ENCODE measurements around the gene SNRPA.

Gene SNRPA

DNA sequence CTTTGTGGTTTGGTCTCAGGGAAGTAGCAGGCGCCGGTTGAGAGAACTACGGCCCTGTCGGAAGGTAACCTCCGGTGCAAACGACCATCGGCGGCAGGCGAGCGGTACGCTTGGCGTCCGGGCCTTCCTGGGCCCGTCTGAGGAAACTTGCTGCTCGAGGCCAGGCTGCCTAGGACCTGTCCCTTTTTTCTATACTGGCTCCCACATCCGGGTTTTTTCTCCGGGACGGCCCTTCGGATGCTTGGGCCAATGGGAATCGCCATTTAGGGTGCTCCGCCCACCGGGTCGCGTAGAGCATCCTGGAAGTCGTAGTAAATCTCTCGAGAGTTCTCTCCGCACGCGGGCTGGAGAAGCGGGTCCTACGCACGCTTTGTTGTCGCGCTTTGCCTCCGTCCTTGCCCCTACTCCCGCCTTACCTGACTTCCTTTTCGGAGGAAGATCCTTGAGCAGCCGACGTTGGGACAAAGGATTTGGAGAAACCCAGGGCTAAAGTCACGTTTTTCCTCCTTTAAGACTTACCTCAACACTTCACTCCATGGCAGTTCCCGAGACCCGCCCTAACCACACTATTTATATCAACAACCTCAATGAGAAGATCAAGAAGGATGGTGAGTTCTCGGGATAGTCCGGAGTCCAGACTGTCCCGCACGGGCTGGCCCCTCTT lies at the start of gene SNRPA:
Gene SNRPA (plus strand): TSS at position 330 of the 664 bp plus-strand sequence. CDS start 206 bp downstream, at position 536.
- Mint-ChIP-seq H3K4me3 (peak within 1 kb of the TSS; percentile 96), H3K36me3 (ENCODE audit: low read depth) (peaks cover 56% of the 10 kb centered on the region), H3K27me3 (no peaks in the 10 kb centered on the region), H3K9me3 (no peaks in the 10 kb centered on the region), H3K4me1 (ENCODE audit: low read depth) (peaks cover 60% of the 10 kb centered on the region), H3K27ac (peak within 1 kb of the TSS; percentile 96)
- intact Hi-C loops (cut with micrococcal nuclease), result loop anchor here (1.0 to 2.0 kb wide), 3 partner anchors 26 to 48 kb away; partner anchors contain the start of genes COQ8B and EGLN2

DNA sequence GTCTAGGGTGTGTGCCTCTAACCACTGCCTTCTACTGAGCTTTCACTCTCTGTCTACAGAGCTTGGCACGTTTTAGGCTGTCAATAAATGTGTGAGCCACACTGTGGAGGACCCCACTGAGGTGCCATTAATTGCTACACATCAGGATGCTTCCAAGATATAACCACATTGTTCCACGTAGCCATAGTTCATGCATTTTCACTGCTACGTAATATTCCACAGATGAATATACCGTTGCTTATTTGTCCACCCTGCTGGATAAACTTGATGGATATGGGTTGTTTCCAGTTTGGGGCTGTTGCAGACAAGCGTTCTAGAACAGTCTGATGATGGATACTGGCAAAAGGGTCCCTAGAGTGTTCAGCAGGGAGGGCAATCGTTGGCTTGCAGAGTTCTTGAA lies 49.2 kb upstream of the SNRPA start:
- H3K9me3 Mint-ChIP-seq, result no peaks in the 10 kb centered on the region
- no peak overlapping the region for H3K4me3 Mint-ChIP-seq
- H3K27me3 Mint-ChIP-seq, result no peaks in the 10 kb centered on the region
- intact Hi-C loops (cut with micrococcal nuclease), result no loop called here
- peaks cover 7% of the 10 kb centered on the region for H3K4me1 Mint-ChIP-seq (ENCODE audit: low read depth)
- no peak overlapping the region for H3K27ac Mint-ChIP-seq
- peaks cover 89% of the 10 kb centered on the region for H3K36me3 Mint-ChIP-seq (ENCODE audit: low read depth)

DNA sequence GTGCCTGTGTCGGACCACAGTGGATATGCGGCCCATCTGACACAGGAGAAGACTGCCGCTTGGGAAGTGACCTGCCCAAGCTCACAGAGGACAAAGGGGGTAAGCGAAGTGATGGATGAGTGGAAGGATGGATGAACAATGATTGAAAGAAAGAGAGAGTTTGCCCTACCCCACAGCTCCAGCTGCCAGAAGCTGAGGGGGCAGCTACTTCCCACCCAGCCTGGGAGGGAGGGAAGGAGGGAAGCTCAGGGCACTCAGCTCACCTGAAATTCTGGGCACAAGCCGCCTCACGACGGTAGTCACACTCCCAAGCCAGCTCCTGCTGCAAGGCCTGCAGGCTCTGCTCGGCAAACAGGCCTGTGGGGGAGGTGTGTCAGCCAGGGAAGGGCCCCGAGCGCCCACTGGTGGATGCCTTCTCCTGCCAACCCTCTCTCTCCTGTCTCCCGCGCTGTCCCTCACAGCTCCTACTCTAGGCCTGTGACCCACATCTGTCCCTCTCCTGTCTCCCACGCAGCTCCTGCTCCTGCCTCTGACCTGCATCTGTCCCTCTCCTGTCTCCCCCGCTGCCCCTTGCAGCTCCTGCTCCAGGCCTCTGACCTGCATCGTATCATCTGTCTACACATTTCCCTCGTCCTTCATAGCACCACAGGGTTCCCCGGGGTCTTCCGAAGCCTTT lies 48.5 kb upstream of the SNRPA start:
- no peaks in the 10 kb centered on the region for H3K27me3 Mint-ChIP-seq
- H3K4me3 Mint-ChIP-seq, result no peak overlapping the region
- intact Hi-C loops (cut with micrococcal nuclease), result no loop called here
- no peaks in the 10 kb centered on the region for H3K9me3 Mint-ChIP-seq
- peaks cover 88% of the 10 kb centered on the region for H3K36me3 Mint-ChIP-seq (ENCODE audit: low read depth)
- H3K4me1 Mint-ChIP-seq (ENCODE audit: low read depth), result peaks cover 7% of the 10 kb centered on the region
- H3K27ac Mint-ChIP-seq, result no peak overlapping the region

DNA sequence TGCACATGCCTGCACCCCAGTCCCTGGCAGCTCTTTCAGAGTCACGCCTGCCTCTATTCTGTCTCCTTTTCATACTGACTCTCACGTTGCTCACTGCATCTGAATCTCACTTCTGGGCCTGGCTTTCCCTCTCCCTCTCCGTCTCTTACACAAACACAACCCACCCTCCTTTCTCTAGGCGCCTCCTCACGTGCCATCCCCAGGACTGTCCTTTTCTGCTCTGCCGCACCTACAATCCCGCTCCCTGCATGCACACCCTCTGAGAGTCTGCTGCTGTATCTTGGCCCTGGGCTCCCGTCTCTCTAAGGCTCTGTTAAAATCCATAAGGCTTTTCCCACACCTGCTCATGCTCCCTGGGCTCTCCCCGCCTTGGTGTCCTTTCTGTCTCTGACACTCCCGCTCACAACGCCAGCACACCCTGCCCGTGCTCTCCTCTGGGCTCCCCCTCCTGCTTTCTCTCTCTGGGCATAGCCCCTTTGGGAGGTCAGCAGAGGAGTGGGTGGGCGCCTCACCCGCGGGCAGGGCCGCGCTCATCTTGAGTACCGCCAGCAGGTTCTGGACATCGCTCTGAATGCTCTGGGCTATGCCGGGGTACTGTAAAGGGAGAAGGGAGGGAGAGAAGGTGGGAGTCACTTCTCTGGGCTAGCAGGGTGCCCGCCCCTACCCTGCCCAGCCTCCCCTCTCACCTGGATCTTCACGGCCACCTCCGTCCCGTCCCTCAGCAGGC lies 47.8 kb upstream of the SNRPA start:
- no peak overlapping the region for H3K4me3 Mint-ChIP-seq
- no peaks in the 10 kb centered on the region for H3K9me3 Mint-ChIP-seq
- peaks cover 7% of the 10 kb centered on the region for H3K4me1 Mint-ChIP-seq (ENCODE audit: low read depth)
- no peak overlapping the region for H3K27ac Mint-ChIP-seq
- H3K27me3 Mint-ChIP-seq, result no peaks in the 10 kb centered on the region
- intact Hi-C loops (cut with micrococcal nuclease), result no loop called here
- H3K36me3 Mint-ChIP-seq (ENCODE audit: low read depth), result peaks cover 89% of the 10 kb centered on the region

DNA sequence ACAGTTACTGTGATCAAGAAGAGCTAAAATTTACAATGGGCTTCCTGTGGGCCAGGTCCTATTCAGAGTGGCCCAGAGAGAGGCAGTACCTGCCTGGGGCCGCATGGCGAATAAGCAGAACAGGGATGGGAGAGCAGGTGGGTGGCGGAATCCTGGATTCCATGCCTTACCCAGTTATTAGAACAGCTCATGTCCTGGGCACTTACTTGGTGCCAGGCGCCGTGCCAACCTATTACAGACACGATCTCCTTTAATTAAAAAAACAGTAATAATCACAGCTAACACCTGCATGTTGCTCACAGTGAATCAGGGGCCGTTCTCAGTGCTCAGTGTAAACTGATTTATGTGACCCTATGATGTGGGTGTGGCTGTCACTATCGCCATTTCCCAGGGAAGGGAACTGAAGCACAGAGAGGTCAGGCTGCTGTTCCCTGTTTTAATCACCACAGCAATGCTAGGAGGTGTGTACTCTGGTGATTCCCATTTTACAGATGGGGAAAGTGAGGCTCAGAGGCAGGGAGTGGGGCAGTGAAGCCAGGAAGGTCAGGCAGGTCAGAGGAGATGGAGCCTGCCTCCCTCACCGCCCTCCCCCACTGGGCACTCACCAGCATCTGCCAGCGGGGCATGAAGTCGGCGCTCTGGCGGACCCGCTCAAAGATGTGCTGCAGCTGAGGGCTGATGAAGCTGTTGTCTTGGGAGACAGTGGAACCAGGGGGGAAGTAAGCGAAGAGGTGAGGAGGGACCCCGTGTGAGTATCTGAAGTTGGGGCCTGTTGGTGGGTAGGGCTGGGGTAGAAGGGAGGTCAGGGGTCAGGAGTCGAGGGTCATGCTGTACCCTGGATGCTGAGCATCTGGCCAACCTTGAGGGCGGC lies 46.3 kb upstream of the SNRPA start:
- peaks cover 7% of the 10 kb centered on the region for H3K4me1 Mint-ChIP-seq (ENCODE audit: low read depth)

DNA sequence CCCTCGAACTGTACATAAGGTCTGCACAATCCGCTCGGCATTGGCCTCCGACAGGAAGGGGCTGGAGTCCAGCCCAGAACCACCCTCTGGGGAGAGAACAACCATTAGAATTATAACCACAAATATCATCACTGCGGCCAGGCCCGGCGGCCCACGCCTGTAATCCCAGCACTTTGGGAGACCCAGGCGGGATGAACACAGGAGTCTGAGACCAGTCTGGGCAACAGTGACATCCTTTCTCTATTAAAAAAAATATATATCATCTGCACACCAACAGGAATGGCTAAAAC lies 45.7 kb upstream of the SNRPA start:
- Mint-ChIP-seq H3K27ac (no peak overlapping the region), H3K27me3 (no peaks in the 10 kb centered on the region), H3K4me3 (no peak overlapping the region), H3K36me3 (ENCODE audit: low read depth) (peaks cover 91% of the 10 kb centered on the region), H3K4me1 (ENCODE audit: low read depth) (peaks cover 7% of the 10 kb centered on the region), H3K9me3 (no peaks in the 10 kb centered on the region)
- intact Hi-C loops (cut with micrococcal nuclease), result no loop called here

More for the DNA sequence above, 46.3 kb upstream of the SNRPA start:
- H3K4me3 Mint-ChIP-seq, result no peak overlapping the region
- peaks cover 91% of the 10 kb centered on the region for H3K36me3 Mint-ChIP-seq (ENCODE audit: low read depth)
- H3K9me3 Mint-ChIP-seq, result no peaks in the 10 kb centered on the region
- intact Hi-C loops (cut with micrococcal nuclease), result no loop called here
- H3K27me3 Mint-ChIP-seq, result no peaks in the 10 kb centered on the region
- no peak overlapping the region for H3K27ac Mint-ChIP-seq

DNA sequence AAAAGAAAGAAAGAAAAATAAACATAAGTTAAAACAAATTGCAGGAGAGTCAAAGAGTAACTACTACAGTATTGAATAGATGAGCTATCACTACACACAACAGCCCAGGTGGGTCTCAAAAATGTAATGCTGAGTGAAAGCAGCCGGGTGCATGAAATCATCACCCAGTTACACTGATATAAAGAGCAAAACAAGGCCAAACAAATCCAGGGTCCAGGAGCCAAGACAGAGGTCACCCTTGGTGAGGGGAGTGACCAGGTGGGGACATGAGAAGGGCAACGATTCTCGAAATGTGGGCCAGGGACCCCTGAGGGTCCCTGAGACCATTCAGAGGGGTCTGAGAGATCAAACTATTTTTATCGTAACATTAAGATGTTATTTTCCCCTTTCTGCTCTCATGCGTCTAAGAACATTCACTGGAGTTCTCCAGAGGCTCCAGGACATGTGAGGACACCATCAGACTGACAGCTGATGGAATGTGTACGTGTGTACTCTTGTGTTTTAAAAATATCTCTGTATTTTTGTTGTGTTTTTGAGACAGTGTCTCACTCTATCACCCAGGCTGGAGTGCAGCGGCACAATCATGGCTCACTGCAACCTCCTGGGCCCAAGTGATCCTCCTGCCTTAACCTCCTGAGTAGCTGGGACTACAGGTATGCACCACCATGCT lies 44.9 kb upstream of the SNRPA start:
- Mint-ChIP-seq H3K9me3 (no peaks in the 10 kb centered on the region), H3K27ac (no peak overlapping the region), H3K36me3 (ENCODE audit: low read depth) (peaks cover 91% of the 10 kb centered on the region), H3K4me1 (ENCODE audit: low read depth) (peaks cover 12% of the 10 kb centered on the region), H3K27me3 (no peaks in the 10 kb centered on the region), H3K4me3 (no peak overlapping the region)
- intact Hi-C loops (cut with micrococcal nuclease), result no loop called here

DNA sequence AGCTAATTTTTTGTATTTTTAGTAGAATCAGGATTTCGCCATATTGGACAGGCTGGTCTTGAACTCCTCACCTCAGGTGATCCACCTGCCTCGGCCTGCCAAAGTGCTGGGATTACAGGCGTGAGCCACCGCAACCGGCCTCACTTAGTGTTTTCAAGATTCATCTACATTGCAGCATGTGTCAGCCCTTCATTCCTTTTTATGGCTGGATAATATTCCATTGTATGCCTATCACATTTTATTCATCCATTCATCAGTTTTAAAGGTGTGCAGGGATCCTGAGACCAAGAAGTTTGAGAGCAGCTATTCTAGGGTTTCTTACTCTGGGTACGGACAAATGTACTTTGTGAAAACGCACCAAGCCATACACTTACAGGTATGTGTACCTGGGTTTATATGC lies 43.4 kb upstream of the SNRPA start:
- Mint-ChIP-seq H3K36me3 (ENCODE audit: low read depth) (peaks cover 88% of the 10 kb centered on the region), H3K27me3 (no peaks in the 10 kb centered on the region), H3K4me3 (no peak overlapping the region), H3K27ac (no peak overlapping the region), H3K4me1 (ENCODE audit: low read depth) (peaks cover 12% of the 10 kb centered on the region), H3K9me3 (no peaks in the 10 kb centered on the region)
- intact Hi-C loops (cut with micrococcal nuclease), result no loop called here

DNA sequence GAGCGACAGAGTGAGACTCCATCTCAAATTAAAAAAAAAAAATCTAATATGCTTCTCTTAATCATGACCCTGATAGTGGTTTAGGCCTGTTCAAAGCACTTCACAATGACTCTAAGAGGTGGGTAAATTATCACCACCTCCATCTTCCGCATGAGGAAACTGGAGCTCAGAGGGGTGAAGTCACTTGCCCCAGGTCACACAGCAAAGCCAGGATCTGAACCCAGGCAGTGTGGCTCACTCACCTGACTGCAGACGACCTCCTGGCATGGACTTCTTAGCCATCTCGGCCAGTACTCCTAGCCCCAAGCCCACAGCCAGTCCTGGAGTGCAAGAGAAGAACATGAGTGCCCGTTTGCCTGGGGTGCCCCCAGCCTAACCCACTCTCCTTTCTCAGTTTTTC lies 41.2 kb upstream of the SNRPA start:
- H3K27me3 Mint-ChIP-seq, result no peaks in the 10 kb centered on the region
- peaks cover 22% of the 10 kb centered on the region for H3K4me1 Mint-ChIP-seq (ENCODE audit: low read depth)
- intact Hi-C loops (cut with micrococcal nuclease), result loop anchor here (10.0 kb wide), 1 partner anchor 65 kb away; the partner anchor contains the start of genes MIA and RAB4B

DNA sequence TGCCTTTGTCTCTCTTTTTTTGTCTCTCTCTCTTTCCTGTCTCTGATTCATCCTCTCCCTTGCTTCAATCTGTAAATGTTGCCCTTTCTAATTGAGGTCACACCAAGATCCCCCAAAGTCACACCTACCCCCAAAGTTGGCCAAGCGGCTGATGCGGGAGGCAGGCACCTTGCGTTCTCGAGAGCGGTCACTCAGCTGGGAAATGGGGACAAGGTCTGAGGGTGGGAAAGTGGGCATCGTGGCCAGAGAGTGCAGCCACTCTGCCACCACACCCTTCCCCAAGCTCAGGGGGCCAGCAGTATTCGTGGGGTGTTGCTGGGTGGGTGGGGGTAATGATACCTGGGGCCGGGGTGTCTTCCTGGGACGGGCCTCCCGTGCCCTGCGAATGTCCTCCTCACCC lies 37.1 kb upstream of the SNRPA start:
- Mint-ChIP-seq H3K27ac (peak overlapping the region; percentile 95), H3K4me1 (ENCODE audit: low read depth) (peaks cover 51% of the 10 kb centered on the region), H3K4me3 (no peak overlapping the region), H3K36me3 (ENCODE audit: low read depth) (peaks cover 58% of the 10 kb centered on the region), H3K27me3 (no peaks in the 10 kb centered on the region), H3K9me3 (no peaks in the 10 kb centered on the region)
- intact Hi-C loops (cut with micrococcal nuclease), result loop anchor here (10.0 kb wide), 1 partner anchor 61 kb away; the partner anchor contains the start of genes MIA and RAB4B

More for the DNA sequence above, 41.2 kb upstream of the SNRPA start:
- Mint-ChIP-seq H3K9me3 (no peaks in the 10 kb centered on the region), H3K4me3 (no peak overlapping the region), H3K27ac (no peak overlapping the region), H3K36me3 (ENCODE audit: low read depth) (peaks cover 81% of the 10 kb centered on the region)

DNA sequence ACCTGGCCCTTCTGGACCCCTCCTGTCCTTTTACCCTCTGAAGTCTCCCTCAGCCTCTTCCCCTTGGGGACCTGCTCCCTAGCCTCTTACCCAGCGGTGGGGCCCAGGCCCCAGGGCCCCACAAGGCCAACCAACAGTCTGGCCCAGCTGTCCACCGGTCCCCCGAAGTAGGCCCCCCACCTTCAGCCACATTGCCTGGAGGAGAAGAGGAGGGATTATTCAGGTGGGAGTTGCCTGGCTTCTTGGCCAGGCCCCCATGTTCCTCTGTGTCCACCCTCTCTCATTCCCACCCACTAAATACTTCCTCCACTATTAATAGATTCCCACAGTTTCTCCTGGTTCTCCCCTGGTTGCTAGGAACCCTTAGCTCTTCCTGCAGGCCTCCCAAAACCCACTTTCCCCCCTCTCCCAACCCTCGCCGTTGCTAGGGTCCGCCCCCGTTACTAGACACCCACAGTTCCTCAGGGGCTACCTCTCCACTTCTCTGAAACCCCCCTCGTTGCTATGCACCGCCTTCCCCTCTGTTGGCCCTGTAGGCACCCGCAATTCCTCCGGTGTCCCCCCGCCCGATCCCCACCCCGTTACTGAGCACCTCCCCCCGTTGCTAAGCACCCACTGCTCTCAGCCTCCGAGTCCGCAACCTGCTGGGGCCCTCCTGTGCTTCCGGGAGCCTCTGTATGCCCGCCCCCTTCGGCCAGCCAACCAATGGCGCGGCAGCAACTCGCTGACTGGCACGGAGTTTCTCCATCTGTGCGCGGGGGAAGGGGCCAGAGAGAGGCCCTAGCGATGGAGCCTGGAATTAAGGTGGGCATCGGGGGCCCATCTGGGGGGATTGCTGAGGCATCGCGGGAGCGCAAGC lies 36.3 kb upstream of the SNRPA start:
- Mint-ChIP-seq H3K9me3 (no peaks in the 10 kb centered on the region), H3K4me1 (ENCODE audit: low read depth) (peaks cover 55% of the 10 kb centered on the region), H3K27ac (peak overlapping the region; percentile 95), H3K27me3 (no peaks in the 10 kb centered on the region), H3K4me3 (peak overlapping the region; percentile 88), H3K36me3 (ENCODE audit: low read depth) (peaks cover 51% of the 10 kb centered on the region)
- intact Hi-C loops (cut with micrococcal nuclease), result loop anchor here (10.0 kb wide), 1 partner anchor 60 kb away; the partner anchor contains the start of genes MIA and RAB4B

DNA sequence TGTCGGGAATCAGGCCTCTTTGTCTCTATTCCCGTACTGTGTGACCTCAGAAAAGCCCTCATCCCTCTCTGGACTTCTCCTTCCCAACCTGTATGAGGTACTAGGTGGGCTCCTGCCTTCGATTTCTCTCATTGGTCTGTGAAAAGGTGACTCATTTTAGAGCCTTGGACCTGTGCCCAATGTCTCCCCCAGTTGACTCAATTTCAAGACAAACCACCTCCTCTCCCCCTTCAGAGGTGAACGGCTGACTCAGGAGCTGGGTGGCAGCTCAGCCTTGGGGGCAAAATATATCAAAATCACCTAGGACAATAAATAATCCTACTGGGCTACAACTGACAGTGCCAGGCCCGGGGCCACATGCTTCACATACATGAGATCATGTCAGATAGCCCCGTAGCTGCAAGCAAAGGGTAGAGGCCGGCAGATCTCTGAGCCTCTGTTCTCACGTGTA lies 34.9 kb upstream of the SNRPA start:
- Mint-ChIP-seq H3K36me3 (ENCODE audit: low read depth) (peaks cover 37% of the 10 kb centered on the region), H3K27me3 (no peaks in the 10 kb centered on the region), H3K9me3 (no peaks in the 10 kb centered on the region), H3K4me3 (peak overlapping the region; percentile 88), H3K27ac (peak overlapping the region; percentile 95), H3K4me1 (ENCODE audit: low read depth) (peaks cover 62% of the 10 kb centered on the region)
- intact Hi-C loops (cut with micrococcal nuclease), result loop anchor here (1.0 to 10.0 kb wide), 2 partner anchors 34 to 59 kb away; partner anchors contain the start of genes ACTMAP, MIA and RAB4B

All from dendritic cell treated with granulocyte-macrophage colony-stimulating factor and Interleukin-4, amounts not matched to agents 40 ng/mL and 50 ng/mL, for 4 days (primary cell).